Aortic smooth muscle cell (primary cell): ENCODE data around the gene SERPINF2. TPM values are rescaled to one million over a fixed set of nuclear protein-coding genes. Genes with fewer than 3 reads are reported as not detected.

ENCODE experiments used
- total RNA-seq: library from RNA; depleted of rRNA; stranded (reverse); fragments of >200 nt; gene quantifications from 2 replicates; pipeline ENCODE4 v1.2.3, GENCODE V29; 2014

SERPINF2 gene
- not detected in 2 replicates for total RNA-seq

DNA sequence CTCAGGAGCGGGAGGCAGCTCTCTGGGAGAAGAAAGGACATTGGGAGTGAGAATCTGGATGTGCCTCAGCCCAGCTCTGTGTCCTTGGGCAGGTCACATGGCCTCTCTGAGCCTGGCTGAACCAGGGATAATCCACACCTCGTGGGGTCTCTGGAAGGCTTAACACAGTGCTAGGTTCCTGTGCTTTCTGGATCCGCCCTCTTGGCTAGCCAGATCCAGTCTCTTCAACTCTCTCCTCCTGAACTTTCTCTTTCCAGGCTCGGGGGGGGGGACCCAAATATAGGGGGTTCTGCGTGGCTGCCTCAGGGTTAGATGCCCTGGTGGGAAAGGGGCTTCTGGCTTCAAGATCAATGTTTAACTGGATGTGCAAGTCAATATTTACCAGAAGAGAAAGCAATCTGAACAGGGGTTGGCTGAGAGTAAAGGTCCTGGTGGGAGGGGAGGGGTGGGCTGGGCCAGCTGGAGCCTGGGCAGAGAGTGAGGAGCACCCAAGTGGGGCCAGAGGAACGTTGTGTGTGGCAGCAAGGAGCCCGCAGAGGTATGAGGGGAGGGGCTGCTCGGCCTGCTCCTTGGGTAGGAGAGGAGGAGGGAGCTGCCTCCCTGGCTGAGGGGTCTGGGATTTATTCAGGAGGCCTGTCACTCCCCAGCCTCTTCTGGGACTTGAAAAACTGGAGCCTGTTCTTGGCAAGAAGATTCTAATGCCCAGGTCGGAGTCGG, at the start of gene SERPINF2:
Gene SERPINF2 (plus strand): TSS at position 501 of the 717 bp plus-strand sequence. CDS start 2,125 bp downstream, outside the sequence.

DNA sequence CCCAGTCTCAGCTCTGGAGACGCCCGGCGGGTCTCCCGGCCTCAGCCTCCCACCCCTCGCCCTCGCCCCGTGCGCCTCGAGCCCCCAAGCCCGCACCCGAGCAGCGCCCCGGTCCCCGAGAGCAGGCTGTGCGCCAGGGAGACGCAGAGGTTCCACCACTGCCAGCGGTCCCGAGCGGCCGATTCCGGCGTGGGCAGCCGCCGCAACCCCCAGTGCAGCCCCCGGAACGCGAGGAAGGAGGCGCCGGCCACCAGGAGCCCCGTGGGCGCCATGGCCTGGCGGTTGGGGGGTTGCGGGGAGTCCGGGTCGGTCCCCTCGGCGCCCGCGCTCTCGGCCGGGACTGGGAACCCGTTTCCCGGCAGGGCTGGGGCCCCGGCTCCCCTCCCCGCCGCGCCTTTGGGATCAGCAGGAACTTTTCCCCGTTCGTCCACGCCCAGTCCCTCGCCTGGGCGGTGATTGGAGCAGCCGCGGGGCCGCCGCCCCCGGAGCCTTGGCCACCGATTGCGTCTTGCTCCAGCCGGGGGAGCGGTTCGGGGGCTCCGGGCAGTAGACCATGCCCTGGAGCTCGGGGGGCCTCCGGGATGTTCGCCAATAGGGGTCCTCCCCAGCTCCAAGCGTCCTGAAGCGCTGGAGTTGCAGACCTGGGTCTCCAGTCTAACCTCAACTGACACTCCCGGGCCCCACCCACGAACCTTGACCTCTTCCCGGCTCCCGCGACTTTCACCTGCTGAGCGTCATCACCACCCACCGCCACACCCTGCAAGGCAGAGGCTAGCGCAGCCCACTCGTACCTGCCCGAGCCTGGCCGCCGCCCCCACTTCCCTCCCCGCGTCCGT, 32.5 kb upstream of the SERPINF2 start, which contains the start of gene TLCD2:
Gene TLCD2 (minus strand): TSS at position 407 of the 836 bp plus-strand sequence. CDS start 135 bp downstream, at position 272.

DNA sequence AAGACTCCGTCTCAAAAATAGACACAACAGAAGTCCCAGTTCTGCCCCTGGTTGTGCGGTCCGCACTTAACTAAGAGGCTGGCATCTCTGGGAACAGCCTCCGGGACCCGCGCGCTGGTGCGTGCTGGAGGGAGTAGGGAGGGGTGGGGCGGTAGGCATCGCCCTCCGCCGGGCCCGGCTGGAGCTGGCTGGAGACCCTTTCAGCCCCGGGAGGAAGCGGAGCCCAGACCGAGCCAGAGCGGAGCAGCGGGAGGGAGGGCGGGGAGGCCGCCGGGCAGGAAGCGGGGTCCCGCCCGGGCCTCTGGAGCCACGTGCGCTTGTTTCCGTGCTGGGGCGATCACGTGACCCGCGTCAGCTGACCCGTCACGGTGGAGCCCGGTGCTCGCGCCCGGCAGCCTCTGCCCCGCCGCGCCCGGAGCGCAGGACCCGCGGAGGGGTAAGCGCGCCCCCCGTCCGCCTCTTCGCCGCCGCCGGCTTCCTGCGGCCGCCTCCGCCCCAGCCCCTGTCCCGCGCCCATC, 18.3 kb upstream of the SERPINF2 start, which contains the start of gene WDR81:
Gene WDR81 (plus strand): TSS at position 354 of the 518 bp plus-strand sequence. CDS start 256 bp downstream, outside the sequence.

Other genes with a start within 250 kb of the SERPINF2 start
- 31.4 and 35.5 TPM in 2 replicates for gene INPP5K, start 226.3 kb upstream of the SERPINF2 start, total RNA-seq
- gene PITPNA, start 180.1 kb upstream of the SERPINF2 start, total RNA-seq = 17.8 and 19.4 TPM in 2 replicates
- gene SLC43A2, start 114.0 kb upstream of the SERPINF2 start, total RNA-seq = 9.0 and 14.5 TPM in 2 replicates
- 2.3 and 4.4 TPM in 2 replicates for gene SCARF1, start 97.1 kb upstream of the SERPINF2 start, total RNA-seq
- 12.0 and 13.7 TPM in 2 replicates for gene RILP, start 93.0 kb upstream of the SERPINF2 start, total RNA-seq
- 98.3 and 117 TPM in 2 replicates for gene PRPF8, start 58.0 kb upstream of the SERPINF2 start, total RNA-seq
- 2.6 and 3.6 TPM in 2 replicates for gene TLCD2, start 32.5 kb upstream of the SERPINF2 start, total RNA-seq
- gene WDR81, start 18.2 kb upstream of the SERPINF2 start, total RNA-seq = 24.0 and 25.4 TPM in 2 replicates
- gene SERPINF1, start 19.2 kb downstream of the SERPINF2 start, total RNA-seq = 47.2 and 65.3 TPM in 2 replicates
- gene SMYD4, start 87.0 kb downstream of the SERPINF2 start, total RNA-seq = 8.9 and 10.8 TPM in 2 replicates
- 46.8 and 47.2 TPM in 2 replicates for gene RPA1, start 87.1 kb downstream of the SERPINF2 start, total RNA-seq